Fibroblast of skin of back (primary cell): ENCODE results near the gene TJP1.
"Not testable (repeated sequence)": the region's sequence is repeated elsewhere in the genome, so short reads cannot be mapped to it uniquely, and the experiment has no call there.

Experiments
- DNase-seq: peaks from one replicate; pipeline ENCODE4 v3.0.0-alpha.2; 2013

TJP1 gene

GRCh38 chr15:29699791-29700190 is 122.5 kb downstream of the TJP1 start:
- no peak for DNase-seq

- peak; percentile 37 for DNase-seq
These were observed 124.1 kb downstream of the TJP1 start for GRCh38 chr15:29698030-29698701.

- no peak for DNase-seq
These were observed 125.1 kb downstream of the TJP1 start for GRCh38 chr15:29696950-29697738.

GRCh38 chr15:29696506-29696905 is 125.8 kb downstream of the TJP1 start:
- not testable (repeated sequence) for DNase-seq

GRCh38 chr15:29695489-29696167 is 126.6 kb downstream of the TJP1 start:
- no peak for DNase-seq

- no peak for DNase-seq
These were observed 129.0 kb downstream of the TJP1 start for GRCh38 chr15:29693225-29693624.

- no peak for DNase-seq
These were observed 129.7 kb downstream of the TJP1 start for GRCh38 chr15:29692527-29692926.

- no peak for DNase-seq
These were observed 131.3 kb downstream of the TJP1 start for GRCh38 chr15:29690765-29691475.

- DNase-seq = no peak
These were observed 132.8 kb downstream of the TJP1 start for GRCh38 chr15:29689287-29689986.

GRCh38 chr15:29688506-29689286 is 133.6 kb downstream of the TJP1 start:
- DNase-seq = no peak

GRCh38 chr15:29687939-29688505 is 134.2 kb downstream of the TJP1 start:
- DNase-seq = no peak

GRCh38 chr15:29687204-29687815 is 135.0 kb downstream of the TJP1 start:
- DNase-seq = no peak

GRCh38 chr15:29686445-29687203 is 135.6 kb downstream of the TJP1 start:
- no peak for DNase-seq

GRCh38 chr15:29686079-29686425 is 136.2 kb downstream of the TJP1 start:
- DNase-seq = no peak

GRCh38 chr15:29685156-29686078 is 136.9 kb downstream of the TJP1 start:
- peak; percentile 47 for DNase-seq

- peak; percentile 32 for DNase-seq
These were observed 139.5 kb downstream of the TJP1 start for GRCh38 chr15:29682781-29683180.

- no peak for DNase-seq
These were observed 139.9 kb downstream of the TJP1 start for GRCh38 chr15:29682361-29682760.

GRCh38 chr15:29681946-29682345 is 140.3 kb downstream of the TJP1 start:
- no peak for DNase-seq
